22Rv1 (cell line): Measurements from ENCODE around the gene MARCHF3.

Source experiments
- H3K27ac ChIP-seq: fragments of 450-650 bp; 2 replicates; pipeline ENCODE4 v1.5.1; 2017
- CTCF ChIP-seq: fragments of 450-650 bp; IDR thresholded peaks from 2 replicates; pipeline ENCODE4 v1.5.1; 2017; ENCODE audit warnings: mild to moderate bottlenecking
- ZFX ChIP-seq: fragments of 450-650 bp; IDR thresholded peaks from 2 replicates; pipeline ENCODE4 v1.6.1; 2017; ENCODE audit warnings: antibody characterized with exemption, borderline replicate concordance

The MARCHF3 gene

GRCh38 chr5:127070243-127070642 lies 39.9 kb upstream of the MARCHF3 start:
- no peak for TF ChIP-seq ZFX
- H3K27ac ChIP-seq, result no peak overlapping the region

GRCh38 chr5:127068493-127069214 lies 38.3 kb upstream of the MARCHF3 start:
- H3K27ac ChIP-seq, result no peak overlapping the region
- TF ChIP-seq ZFX (no peak), CTCF (no peak)

GRCh38 chr5:127066721-127067120 lies 36.4 kb upstream of the MARCHF3 start:
- TF ChIP-seq ZFX (no peak), CTCF (no peak)

GRCh38 chr5:127064253-127064840 lies 34.0 kb upstream of the MARCHF3 start:
- TF ChIP-seq CTCF (no peak), ZFX (no peak)

More at GRCh38 chr5:127066721-127067120, 36.4 kb upstream of the MARCHF3 start:
- H3K27ac ChIP-seq, result no peak overlapping the region

GRCh38 chr5:127063257-127063913 lies 33.0 kb upstream of the MARCHF3 start:
- TF ChIP-seq ZFX (no peak), CTCF (no peak)
- H3K27ac ChIP-seq, result no peak overlapping the region

More at GRCh38 chr5:127064253-127064840, 34.0 kb upstream of the MARCHF3 start:
- H3K27ac ChIP-seq, result no peak overlapping the region

- TF ChIP-seq CTCF, result no peak
- TF ChIP-seq ZFX, result no peak
Observed at GRCh38 chr5:127061956-127062355, 31.6 kb upstream of the MARCHF3 start.

GRCh38 chr5:127061537-127061936 lies 31.2 kb upstream of the MARCHF3 start:
- H3K27ac ChIP-seq, result no peak overlapping the region
- TF ChIP-seq ZFX (no peak), CTCF (no peak)

More at GRCh38 chr5:127061956-127062355, 31.6 kb upstream of the MARCHF3 start:
- H3K27ac ChIP-seq, result no peak overlapping the region
